Adrenal gland (tissue), 12 donors: Measurements from ENCODE around the gene PA2G4. TPM values are rescaled to one million over a fixed set of nuclear protein-coding genes. Genes with fewer than 3 reads are reported as not detected.
"Not testable (repeated sequence)": the region's sequence is repeated elsewhere in the genome, so short reads cannot be mapped to it uniquely, and the experiment has no call there.

Experiments
- DNase-seq, 7 donors: peaks; one replicate each; pipeline ENCODE4 v3.0.0-alpha.2; 2019 to 2020
- H3K27ac ChIP-seq, 5 donors: fragments of 200-600 bp; sonication (generic) in 4 of 5; 1 replicate in 3 of 5; 2 replicates in 2 of 5; pipeline versions ENCODE4 v1.5.1 to v1.8.0; 2016 to 2020; ENCODE audit warnings: mild to moderate bottlenecking in 1 of 5
- H3K27me3 ChIP-seq: fragments of 200-600 bp; 2 replicates; pipeline ENCODE4 v1.8.0; 2021
- H3K36me3 ChIP-seq, 2 donors: fragments of 200-600 bp; replicated peaks in 1 of 2; 1 replicate in 1 of 2; 2 replicates in 1 of 2; pipeline versions ENCODE4 v1.5.1 to v1.8.0; 2018 to 2022
- H3K4me1 ChIP-seq, 2 donors: fragments of 200-600 bp; replicated peaks in 1 of 2; 1 replicate in 1 of 2; 2 replicates in 1 of 2; pipeline versions ENCODE4 v1.5.1 to v1.8.0; 2018 to 2021
- H3K4me3 ChIP-seq, 4 donors: fragments of 200-600 bp; sonication (generic) in 3 of 4; one replicate each; pipeline ENCODE4 v1.5.1; 2016 to 2018
- H3K9me3 ChIP-seq, 3 donors: fragments of 200-600 bp; sonication (generic) in 1 of 3; replicated peaks in 1 of 3; 1 replicate in 2 of 3; 2 replicates in 1 of 3; pipeline versions ENCODE4 v1.5.1 to v1.8.0; 2016 to 2021
- POLR2A ChIP-seq, 2 donors: fragments of 450-650 bp; IDR thresholded peaks; one replicate each; pipeline ENCODE4 v1.6.1; 2017; ENCODE audit warnings: antibody characterized with exemption in 2 of 2, mild to moderate bottlenecking in 2 of 2, moderate library complexity in 1 of 2
- WGBS, 4 donors: extraction: QIAGEN DNeasy Blood & Tissue Kit in 2 of 4; methylation state at CpG; one replicate each; pipeline versions ENCODE4 v1.1.5 to v1.1.7; 2013 to 2017; 5-methylcytosine and 5-hydroxymethylcytosine counted together
- intact Hi-C, 2 donors: fragments of 100-400 bp; cut with DNase I; formaldehyde crosslinking; loops; one replicate each; pipeline versions ENCODE4 v1.14.1 to v1.15.0; 2022 to 2023
- polyA plus RNA-seq, 3 donors: library from polyadenylated mRNA; stranded (reverse); fragments of 200-250 nt in 2 of 3; fragments of 350-450 nt in 1 of 3; fragmentation: Illumina TruSeq in 1 of 3; extraction: RNeasy Lipid Tissue Mini Kit (QIAGEN cat#74804) in 1 of 3; gene quantifications; one replicate each; pipeline ENCODE4 v1.2.3, GENCODE V29; 2013 to 2014
- total RNA-seq, 9 donors: library from RNA; depleted of rRNA in 4 of 9; stranded (reverse); fragments of >200 nt in 4 of 9; fragments of 120-200 nt in 1 of 9; fragmentation: NEBNext Ultra II Directional in 1 of 9; extraction: Animal tissue kit (Norgen Biotek cat#: 25700) in 1 of 9; gene quantifications; one replicate each; pipeline versions ENCODE4 v1.1.0 to v1.2.4, GENCODE V29; 2013 to 2023
- TF ChIP-seq, protein P1 (sequence below), 6 experiments: fragments of 450-650 bp in 4 of 6; fragments of 200-600 bp in 2 of 6; sonication (generic) in 1 of 6; IDR thresholded peaks; 1 replicate in 5 of 6; 2 replicates in 1 of 6; pipeline versions ENCODE4 v1.5.1 to v1.8.0; 2016 to 2021; ENCODE audit warnings: antibody characterized with exemption in 6 of 6, mild to moderate bottlenecking in 2 of 6, moderate library complexity in 1 of 6
- donor health status: healthy with polysubstance abuse.
- donor health status: Bipolar disorder and iron deficiency.
- donor health status: DM: yes; HTN: yes; CAD: no.
- donor health status: DM: no; HTN: no; CAD: no.
- donor health status: DM: no; HTN: no; CAD: no.
- donor health status: DM: yes; HTN: yes; CAD: no.

Gene PA2G4
- total and polyA plus RNA-seq, 12 donors: 64.1 to 252 (median 106) TPM

DNA sequence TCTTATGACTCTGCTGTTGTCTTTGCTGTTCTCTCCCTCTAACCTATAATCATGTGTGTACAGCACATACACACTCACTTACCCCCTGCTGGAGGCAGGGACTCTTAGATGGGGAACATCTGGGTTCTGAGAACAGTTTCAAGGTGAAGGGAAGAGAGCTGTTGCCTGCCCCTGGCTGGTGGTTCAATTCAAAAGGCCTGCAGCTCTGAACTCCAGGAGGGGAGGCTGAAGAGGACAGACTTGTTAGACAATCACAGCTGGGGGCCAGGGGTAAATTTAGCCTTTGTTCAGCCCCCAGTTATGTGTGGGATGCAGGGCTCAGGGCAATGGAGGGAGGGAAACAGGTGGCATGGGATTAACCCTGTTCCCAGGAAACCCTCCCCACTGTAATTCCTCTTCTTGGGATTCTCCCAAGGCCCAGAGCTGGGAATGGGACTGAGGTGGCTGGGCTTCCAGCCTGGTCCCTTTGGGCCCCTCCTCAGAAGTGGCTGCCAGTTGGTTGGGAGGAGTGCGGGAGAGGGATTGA is 50.0 kb downstream of the PA2G4 start:
- Histone ChIP-seq H3K4me1 (peaks cover 16 to 28% of the 10 kb centered on the region in 2 donors), H3K27me3 (no peaks in the 10 kb centered on the region), H3K9me3 (no peaks in the 10 kb centered on the region), H3K4me3 (no peak overlapping the region), H3K36me3 (no peaks in the 10 kb centered on the region), H3K27ac (no peak overlapping the region)
- TF ChIP-seq, protein P1, sequence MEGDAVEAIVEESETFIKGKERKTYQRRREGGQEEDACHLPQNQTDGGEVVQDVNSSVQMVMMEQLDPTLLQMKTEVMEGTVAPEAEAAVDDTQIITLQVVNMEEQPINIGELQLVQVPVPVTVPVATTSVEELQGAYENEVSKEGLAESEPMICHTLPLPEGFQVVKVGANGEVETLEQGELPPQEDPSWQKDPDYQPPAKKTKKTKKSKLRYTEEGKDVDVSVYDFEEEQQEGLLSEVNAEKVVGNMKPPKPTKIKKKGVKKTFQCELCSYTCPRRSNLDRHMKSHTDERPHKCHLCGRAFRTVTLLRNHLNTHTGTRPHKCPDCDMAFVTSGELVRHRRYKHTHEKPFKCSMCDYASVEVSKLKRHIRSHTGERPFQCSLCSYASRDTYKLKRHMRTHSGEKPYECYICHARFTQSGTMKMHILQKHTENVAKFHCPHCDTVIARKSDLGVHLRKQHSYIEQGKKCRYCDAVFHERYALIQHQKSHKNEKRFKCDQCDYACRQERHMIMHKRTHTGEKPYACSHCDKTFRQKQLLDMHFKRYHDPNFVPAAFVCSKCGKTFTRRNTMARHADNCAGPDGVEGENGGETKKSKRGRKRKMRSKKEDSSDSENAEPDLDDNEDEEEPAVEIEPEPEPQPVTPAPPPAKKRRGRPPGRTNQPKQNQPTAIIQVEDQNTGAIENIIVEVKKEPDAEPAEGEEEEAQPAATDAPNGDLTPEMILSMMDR (IDR thresholded peaks at IDR 0.05): no peak
- no peak for TF ChIP-seq POLR2A (IDR thresholded peaks at IDR 0.05)
- intact Hi-C loops: no loop called here
- no peak for DNase-seq
- 93 to 100% (median 100%) methylated on average over 1 of the region's 1 CpG for WGBS, 4 donors

- intact Hi-C loops: no loop called here
- no peaks in the 10 kb centered on the region for H3K9me3 ChIP-seq
- H3K4me1 ChIP-seq: peaks cover 21 to 33% of the 10 kb centered on the region in 2 donors
- H3K27ac ChIP-seq: no peak overlapping the region
- no peak for DNase-seq
- no peak for TF ChIP-seq POLR2A (IDR thresholded peaks at IDR 0.05)
- TF ChIP-seq, protein P1 (IDR thresholded peaks at IDR 0.05): no peak
- H3K4me3 ChIP-seq: no peak overlapping the region
- peaks cover 0 to 5% of the 10 kb centered on the region in 2 donors for H3K36me3 ChIP-seq
- WGBS, 4 donors: 89 to 96% (median 91%) methylated on average over 5 of the region's 5 CpGs
- H3K27me3 ChIP-seq: no peaks in the 10 kb centered on the region
Observed at GRCh38 chr12:56154818-56155217, 50.5 kb downstream of the PA2G4 start.

GRCh38 chr12:56155256-56155845 is 51.0 kb downstream of the PA2G4 start:
- no peak overlapping the region for H3K27ac ChIP-seq
- TF ChIP-seq, protein P1 (IDR thresholded peaks at IDR 0.05): no peak
- no peak for TF ChIP-seq POLR2A (IDR thresholded peaks at IDR 0.05)
- intact Hi-C loops: no loop called here

DNA sequence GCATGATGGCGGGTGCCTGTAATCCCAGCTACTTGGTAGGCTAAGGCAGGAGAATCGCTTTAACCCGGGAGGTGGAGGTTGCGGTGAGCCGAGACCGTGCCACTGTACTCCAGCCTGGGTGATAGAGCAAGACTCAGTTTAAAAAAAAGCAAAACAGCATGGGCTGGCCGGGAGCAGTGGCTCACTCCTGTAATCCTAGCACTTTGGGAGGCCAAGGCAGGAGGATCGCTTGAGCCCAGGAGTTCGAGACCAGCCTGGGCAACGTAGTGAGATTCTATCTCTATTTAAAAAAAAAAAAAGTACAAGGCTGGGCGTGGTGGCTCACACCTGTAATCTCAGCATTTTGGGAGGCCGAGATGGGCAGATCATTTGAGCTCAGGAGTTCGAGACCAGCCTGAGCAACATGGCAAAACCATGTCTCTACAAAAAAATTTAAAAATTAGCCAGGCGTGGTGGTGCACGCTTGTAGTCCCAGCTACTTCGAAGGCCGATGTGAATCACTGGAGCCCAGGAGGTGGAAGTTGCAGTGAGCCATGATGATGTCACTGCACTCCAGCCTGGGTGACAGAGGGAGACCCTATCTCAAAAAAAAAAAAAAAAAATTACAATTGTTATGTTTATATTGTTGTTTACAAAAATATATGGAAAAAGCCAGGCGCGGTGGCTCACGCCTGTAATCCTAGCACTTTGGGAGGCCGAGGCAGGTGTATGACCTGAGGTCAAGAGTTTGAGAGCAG is 52.3 kb downstream of the PA2G4 start:
- H3K27me3 ChIP-seq, H3K9me3 ChIP-seq, intact Hi-C loops: not testable (repeated sequence)
- WGBS, 4 donors: 84 to 92% (median 89%) methylated on average over 21 of the region's 21 CpGs
- DNase-seq: peak in 2 of 7 donors; percentile 25 to 39
- peaks cover 0 to 23% of the 10 kb centered on the region in 2 donors for H3K36me3 ChIP-seq
- H3K27ac ChIP-seq: peak overlapping the region in 4 of 5 donors; percentile 94 to 98 (median 96)
- H3K4me3 ChIP-seq: peak overlapping the region in 2 of 4 donors; percentile 55 to 71
- peaks cover 29 to 40% of the 10 kb centered on the region in 2 donors for H3K4me1 ChIP-seq

More at GRCh38 chr12:56155256-56155845, 51.0 kb downstream of the PA2G4 start:
- Histone ChIP-seq H3K4me1 (peaks cover 26 to 39% of the 10 kb centered on the region in 2 donors), H3K27me3 (no peaks in the 10 kb centered on the region), H3K4me3 (no peak overlapping the region), H3K36me3 (peaks cover 0 to 10% of the 10 kb centered on the region in 2 donors), H3K9me3 (no peaks in the 10 kb centered on the region)
- DNase-seq: no peak
- 91 to 95% (median 95%) methylated on average over 11 of the region's 11 CpGs for WGBS, 4 donors
